Body of pancreas (tissue), 4 donors: ENCODE data around the gene ADAM11. TPM values are rescaled to one million over a fixed set of nuclear protein-coding genes. Genes with fewer than 3 reads are reported as not detected.

Experiments
- ATAC-seq: fragments of 150-250 bp; one replicate; pipeline ENCODE4 v1.9.1; 2016
- DNase-seq, 4 donors: peaks; one replicate each; pipeline ENCODE4 v3.0.0-alpha.2; 2019
- H3K27ac ChIP-seq, 4 donors: fragments of 200-600 bp; sonication (generic); 1 replicate in 3 of 4; 2 replicates in 1 of 4; pipeline versions ENCODE4 v1.5.1 to v1.6.1; 2016 to 2019; ENCODE audit warnings: mild to moderate bottlenecking in 1 of 4, mixed read lengths in 1 of 4, moderate library complexity in 1 of 4
- H3K27me3 ChIP-seq, 2 donors: fragments of 200-600 bp; sonication (generic); one replicate each; pipeline ENCODE4 v1.6.0; 2016; ENCODE audit warnings: mild to moderate bottlenecking in 1 of 2
- H3K36me3 ChIP-seq, 2 donors: fragments of 200-600 bp; sonication (generic); replicated peaks in 1 of 2; 2 replicates each; pipeline ENCODE4 v1.5.1; 2016; ENCODE audit warnings: low read depth in 2 of 2; ENCODE audit not compliant: insufficient read depth in 1 of 2
- H3K4me1 ChIP-seq: fragments of 200-600 bp; sonication (generic); one replicate; pipeline ENCODE4 v1.6.0; 2016
- H3K4me3 ChIP-seq, 2 donors: fragments of 200-600 bp; sonication (generic); 1 replicate in 1 of 2; 2 replicates in 1 of 2; pipeline ENCODE4 v1.5.1; 2016 to 2019
- H3K9me3 ChIP-seq, 3 donors: fragments of 200-600 bp; sonication (generic); 1 replicate in 2 of 3; 2 replicates in 1 of 3; pipeline ENCODE4 v1.5.1; 2016
- POLR2A ChIP-seq, 3 donors: fragments of 450-650 bp; IDR thresholded peaks; one replicate each; pipeline ENCODE4 v1.6.1; 2016; ENCODE audit warnings: antibody characterized with exemption in 3 of 3, mild to moderate bottlenecking in 2 of 3
- WGBS, 2 donors: methylation state at CpG; one replicate each; pipeline ENCODE4 v1.1.5; 2017; 5-methylcytosine and 5-hydroxymethylcytosine counted together
- intact Hi-C: fragments of 100-400 bp; cut with DNase I; formaldehyde crosslinking; loops from one replicate; pipeline ENCODE4 v1.15.1; 2023
- total RNA-seq, 2 donors: library from RNA; depleted of rRNA; stranded (reverse); fragments of >200 nt; gene quantifications; one replicate each; pipeline ENCODE4 v1.1.0, GENCODE V29; 2016
- TF ChIP-seq, protein P1 (sequence below), 7 experiments: fragments of 450-650 bp in 4 of 7; fragments of 200-600 bp in 3 of 7; sonication (generic) in 3 of 7; IDR thresholded peaks; one replicate each; pipeline ENCODE4 v1.5.1; 2016 to 2019; ENCODE audit warnings: antibody characterized with exemption in 7 of 7

ADAM11 gene
- total RNA-seq, 2 donors from 2014 or later: under 0.01 TPM

GRCh38 chr17:44777394-44778348 is 18.9 kb downstream of the ADAM11 start:
- intact Hi-C loops: loop anchor here (10.0 kb wide), 2 partner anchors 247 to 327 kb away; no protein-coding TSS in a partner anchor
- DNase-seq (no peak), ATAC-seq (no peak)
- Histone ChIP-seq H3K4me1 (peaks cover 33% of the 10 kb centered on the region), H3K27me3 (no peaks in the 10 kb centered on the region), H3K9me3 (no peaks in the 10 kb centered on the region), H3K4me3 (no peak overlapping the region), H3K36me3 (no peaks in the 10 kb centered on the region), H3K27ac (no peak overlapping the region)
- WGBS, 2 donors: 68 to 84% methylated on average over 15 of the region's 20 CpGs
- TF ChIP-seq, protein P1, sequence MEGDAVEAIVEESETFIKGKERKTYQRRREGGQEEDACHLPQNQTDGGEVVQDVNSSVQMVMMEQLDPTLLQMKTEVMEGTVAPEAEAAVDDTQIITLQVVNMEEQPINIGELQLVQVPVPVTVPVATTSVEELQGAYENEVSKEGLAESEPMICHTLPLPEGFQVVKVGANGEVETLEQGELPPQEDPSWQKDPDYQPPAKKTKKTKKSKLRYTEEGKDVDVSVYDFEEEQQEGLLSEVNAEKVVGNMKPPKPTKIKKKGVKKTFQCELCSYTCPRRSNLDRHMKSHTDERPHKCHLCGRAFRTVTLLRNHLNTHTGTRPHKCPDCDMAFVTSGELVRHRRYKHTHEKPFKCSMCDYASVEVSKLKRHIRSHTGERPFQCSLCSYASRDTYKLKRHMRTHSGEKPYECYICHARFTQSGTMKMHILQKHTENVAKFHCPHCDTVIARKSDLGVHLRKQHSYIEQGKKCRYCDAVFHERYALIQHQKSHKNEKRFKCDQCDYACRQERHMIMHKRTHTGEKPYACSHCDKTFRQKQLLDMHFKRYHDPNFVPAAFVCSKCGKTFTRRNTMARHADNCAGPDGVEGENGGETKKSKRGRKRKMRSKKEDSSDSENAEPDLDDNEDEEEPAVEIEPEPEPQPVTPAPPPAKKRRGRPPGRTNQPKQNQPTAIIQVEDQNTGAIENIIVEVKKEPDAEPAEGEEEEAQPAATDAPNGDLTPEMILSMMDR (IDR thresholded peaks at IDR 0.05): no peak
- no peak for TF ChIP-seq POLR2A (IDR thresholded peaks at IDR 0.05)

DNA sequence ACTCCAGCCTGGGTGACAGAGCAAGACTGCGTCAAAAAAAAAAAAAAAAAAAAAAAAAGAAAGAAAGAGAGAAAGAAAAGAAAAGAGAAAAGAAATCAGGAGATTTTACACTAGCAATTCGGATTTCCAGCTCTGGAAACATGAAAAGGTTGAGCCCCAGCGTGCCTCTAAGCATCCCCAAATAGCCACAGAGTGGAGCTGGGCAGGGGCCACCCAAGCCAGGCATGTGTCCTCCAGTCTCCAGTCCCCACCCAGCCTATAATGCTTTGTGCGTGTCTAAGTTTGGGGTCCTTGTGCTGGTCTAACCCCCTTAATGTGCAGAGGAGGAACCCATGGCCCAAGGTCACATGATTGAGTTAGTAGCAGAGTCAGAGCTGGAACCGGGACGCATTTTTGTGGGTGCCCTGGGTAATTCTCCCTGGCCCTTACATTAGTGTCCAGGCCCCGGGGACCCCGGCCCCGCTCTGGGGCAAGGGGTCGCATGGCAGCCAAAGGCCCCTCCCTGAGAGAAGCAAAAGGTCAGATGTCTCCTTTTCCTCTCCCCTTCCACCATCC is 19.9 kb downstream of the ADAM11 start:
- WGBS, 2 donors: 26 to 27% methylated on average over 8 to 10 of the region's 10 CpGs
- ATAC-seq (no peak), DNase-seq (no peak)
- no peak for TF ChIP-seq POLR2A (IDR thresholded peaks at IDR 0.05)
- TF ChIP-seq, protein P1 (IDR thresholded peaks at IDR 0.05): no peak
- Histone ChIP-seq H3K36me3 (no peaks in the 10 kb centered on the region), H3K27me3 (no peaks in the 10 kb centered on the region), H3K4me3 (no peak overlapping the region), H3K9me3 (no peaks in the 10 kb centered on the region), H3K4me1 (peaks cover 33% of the 10 kb centered on the region), H3K27ac (no peak overlapping the region)
- intact Hi-C loops: loop anchor here (10.0 kb wide), 2 partner anchors 246 to 326 kb away; no protein-coding TSS in a partner anchor

- Histone ChIP-seq H3K36me3 (no peaks in the 10 kb centered on the region), H3K27ac (no peak overlapping the region), H3K4me1 (peaks cover 30% of the 10 kb centered on the region), H3K27me3 (no peaks in the 10 kb centered on the region), H3K4me3 (no peak overlapping the region), H3K9me3 (no peaks in the 10 kb centered on the region)
- WGBS, 2 donors: 20 to 23% methylated on average over 21 to 35 of the region's 36 CpGs
- intact Hi-C loops: loop anchor here (5.0 to 10.0 kb wide), 3 partner anchors 83 to 325 kb away; no protein-coding TSS in a partner anchor
- ATAC-seq: peak; percentile 31
- peak; percentile 75 to 81 (median 78) for DNase-seq
- TF ChIP-seq, protein P1 (IDR thresholded peaks at IDR 0.05): peak; percentile 73 to 95 (median 85)
- no peak for TF ChIP-seq POLR2A (IDR thresholded peaks at IDR 0.05)
These were observed 20.6 kb downstream of the ADAM11 start for GRCh38 chr17:44779211-44780025.

GRCh38 chr17:44780161-44780560 is 21.4 kb downstream of the ADAM11 start:
- H3K27me3 ChIP-seq: no peaks in the 10 kb centered on the region
- 78 to 85% methylated on average over 4 to 12 of the region's 12 CpGs for WGBS, 2 donors
- intact Hi-C loops: loop anchor here (5.0 kb wide), 1 partner anchor 82 kb away; no protein-coding TSS in a partner anchor
- ATAC-seq: no peak
- H3K4me1 ChIP-seq: peaks cover 23% of the 10 kb centered on the region
- TF ChIP-seq POLR2A (IDR thresholded peaks at IDR 0.05): no peak
- TF ChIP-seq, protein P1 (IDR thresholded peaks at IDR 0.05): no peak
- no peak overlapping the region for H3K4me3 ChIP-seq
- no peaks in the 10 kb centered on the region for H3K36me3 ChIP-seq
- no peak for DNase-seq
- H3K9me3 ChIP-seq: no peaks in the 10 kb centered on the region
- no peak overlapping the region for H3K27ac ChIP-seq
